ENCODE data around the gene IPMK. TPM values are rescaled to one million over a fixed set of nuclear protein-coding genes. Genes with fewer than 3 reads are reported as not detected.
A peak's percentile ranks its signal among the peaks of the same experiment; 100 is the strongest.
"Not testable (repeated sequence)": the region's sequence is repeated elsewhere in the genome, so short reads cannot be mapped to it uniquely, and the experiment has no call there.

IPMK gene
- total RNA-seq, 2 experiments from 2014 or later: 10.1 to 10.3 TPM

DNA sequence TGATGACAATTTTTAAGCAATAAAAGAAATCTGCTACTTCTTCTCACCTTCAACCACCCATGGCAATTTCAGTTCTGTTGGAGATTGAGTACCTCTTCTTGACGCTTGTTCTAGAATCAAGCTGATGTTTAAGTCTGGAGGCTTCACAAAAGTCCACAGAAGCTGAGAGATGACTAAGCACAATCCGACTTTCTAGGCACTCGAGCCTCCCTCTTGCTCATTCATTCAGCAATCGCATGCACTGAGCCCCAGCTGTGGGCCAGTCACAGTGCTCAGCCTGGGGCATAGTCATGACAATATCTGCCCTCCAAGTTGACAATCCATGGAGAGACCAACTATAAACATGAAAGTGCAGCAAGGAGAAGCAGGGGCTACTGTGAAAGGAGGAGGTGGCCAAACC lies 103.2 kb downstream of the IPMK start:
- H3K27ac Mint-ChIP-seq: no peak overlapping the region
- no peak overlapping the region for H3K4me3 Mint-ChIP-seq
- no peaks in the 10 kb centered on the region for H3K4me1 Mint-ChIP-seq
- no peak for DNase-seq
- peaks cover 19% of the 10 kb centered on the region for H3K27me3 Mint-ChIP-seq
- no peaks in the 10 kb centered on the region for H3K9me3 Mint-ChIP-seq
- no peaks in the 10 kb centered on the region for H3K36me3 Mint-ChIP-seq

DNA sequence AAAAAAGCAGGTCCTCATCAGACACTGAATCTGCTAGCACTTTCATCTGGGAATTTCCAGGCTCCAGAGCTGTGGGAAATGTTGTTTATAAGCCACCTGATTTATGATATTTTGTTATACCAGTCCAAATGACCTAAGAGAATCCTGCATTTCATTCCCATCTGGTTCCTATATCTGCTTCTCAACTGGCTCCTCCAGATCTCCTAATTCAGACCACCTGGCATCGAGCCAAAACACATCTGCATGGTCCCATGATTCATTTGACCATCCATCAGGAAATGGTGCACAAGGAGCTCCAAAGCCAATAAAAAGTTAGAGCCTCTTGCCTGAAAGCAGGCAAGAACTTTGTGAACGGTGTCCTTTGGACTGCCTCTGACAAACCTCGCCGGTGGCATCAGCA lies 108.9 kb downstream of the IPMK start:
- Mint-ChIP-seq H3K9me3 (no peaks in the 10 kb centered on the region), H3K4me1 (peaks cover 2% of the 10 kb centered on the region), H3K27me3 (peaks cover 32% of the 10 kb centered on the region), H3K4me3 (no peak overlapping the region), H3K27ac (no peak overlapping the region), H3K36me3 (no peaks in the 10 kb centered on the region)
- DNase-seq: no peak

DNA sequence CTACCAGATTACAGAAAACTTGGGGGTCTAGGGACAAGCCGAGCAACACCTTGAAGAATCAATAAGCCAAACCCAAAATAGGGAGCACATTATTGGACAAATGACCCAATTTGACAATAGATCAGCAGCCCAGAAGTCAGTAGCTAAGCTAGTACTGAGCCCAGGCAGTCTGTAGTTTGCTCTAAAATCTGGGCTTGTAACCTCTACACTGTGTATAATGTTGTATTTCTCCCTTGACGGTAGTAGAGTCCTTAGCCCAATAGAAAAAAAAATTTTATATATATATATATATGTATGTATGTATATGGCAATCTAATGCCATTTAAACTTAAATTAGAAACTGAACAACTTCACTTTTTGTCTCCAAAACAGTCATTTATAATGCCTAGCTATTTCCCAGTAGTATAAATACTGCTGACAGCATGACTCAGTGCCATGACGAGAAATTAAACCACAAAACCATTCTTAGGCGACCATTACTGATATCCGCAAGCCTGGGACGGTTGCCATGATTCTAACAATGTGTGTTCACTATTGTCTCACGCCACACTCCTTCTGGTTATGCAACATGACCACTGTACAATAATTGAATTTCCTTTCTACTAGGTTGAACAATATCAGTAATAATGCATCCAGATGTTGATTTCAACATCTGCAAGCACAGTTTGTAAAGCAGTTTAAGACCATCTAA lies 110.5 kb downstream of the IPMK start:
- no peaks in the 10 kb centered on the region for H3K9me3 Mint-ChIP-seq
- no peak overlapping the region for H3K4me3 Mint-ChIP-seq
- peaks cover 2% of the 10 kb centered on the region for H3K4me1 Mint-ChIP-seq
- H3K27me3 Mint-ChIP-seq: peaks cover 41% of the 10 kb centered on the region
- no peak for DNase-seq
- H3K36me3 Mint-ChIP-seq: no peaks in the 10 kb centered on the region
- no peak overlapping the region for H3K27ac Mint-ChIP-seq

DNA sequence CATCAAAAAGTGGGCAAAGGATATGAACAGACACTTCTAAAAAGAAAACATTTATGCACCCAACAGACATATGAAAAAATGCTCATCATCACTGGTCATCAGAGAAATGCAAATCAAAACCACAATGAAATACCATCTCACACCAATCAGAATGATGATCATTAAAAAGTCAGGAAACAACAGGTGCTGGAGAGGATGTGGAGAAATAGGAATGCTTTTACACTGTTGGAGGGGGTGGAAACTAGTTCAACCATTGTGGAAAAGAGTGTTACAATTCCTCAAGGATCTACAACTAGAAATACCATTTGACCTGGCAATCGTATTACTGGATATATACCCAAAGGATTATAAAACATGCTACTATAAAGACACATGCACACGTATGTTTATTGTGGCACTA lies 111.8 kb downstream of the IPMK start:
- not testable (repeated sequence) for DNase-seq, H3K4me1 Mint-ChIP-seq, H3K36me3 Mint-ChIP-seq, H3K27ac Mint-ChIP-seq, H3K9me3 Mint-ChIP-seq, H3K4me3 Mint-ChIP-seq
- H3K27me3 Mint-ChIP-seq: peaks cover 41% of the 10 kb centered on the region

DNA sequence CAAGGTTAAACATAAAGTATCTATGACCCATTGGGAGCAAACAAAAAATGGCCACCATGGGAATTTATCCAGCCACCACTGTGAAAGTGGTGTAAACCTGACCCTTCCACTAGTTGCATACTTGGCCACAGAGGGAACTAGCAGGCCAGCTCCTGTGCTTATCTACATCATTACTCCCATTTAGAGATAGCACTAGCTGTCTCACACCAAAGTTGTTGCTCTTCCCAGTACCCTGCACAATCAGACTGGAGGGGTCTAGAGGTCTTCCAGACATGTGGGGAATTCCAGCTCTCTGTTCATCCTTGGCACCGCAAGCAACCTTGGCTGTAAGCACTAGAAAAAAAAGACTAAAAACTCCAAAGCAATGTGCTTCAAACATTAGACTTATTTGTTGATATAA lies 113.9 kb downstream of the IPMK start:
- H3K27ac Mint-ChIP-seq: no peak overlapping the region
- peaks cover 39% of the 10 kb centered on the region for H3K27me3 Mint-ChIP-seq
- H3K9me3 Mint-ChIP-seq: no peaks in the 10 kb centered on the region
- H3K4me1 Mint-ChIP-seq: peaks cover 2% of the 10 kb centered on the region
- no peaks in the 10 kb centered on the region for H3K36me3 Mint-ChIP-seq
- no peak for DNase-seq
- no peak overlapping the region for H3K4me3 Mint-ChIP-seq

DNA sequence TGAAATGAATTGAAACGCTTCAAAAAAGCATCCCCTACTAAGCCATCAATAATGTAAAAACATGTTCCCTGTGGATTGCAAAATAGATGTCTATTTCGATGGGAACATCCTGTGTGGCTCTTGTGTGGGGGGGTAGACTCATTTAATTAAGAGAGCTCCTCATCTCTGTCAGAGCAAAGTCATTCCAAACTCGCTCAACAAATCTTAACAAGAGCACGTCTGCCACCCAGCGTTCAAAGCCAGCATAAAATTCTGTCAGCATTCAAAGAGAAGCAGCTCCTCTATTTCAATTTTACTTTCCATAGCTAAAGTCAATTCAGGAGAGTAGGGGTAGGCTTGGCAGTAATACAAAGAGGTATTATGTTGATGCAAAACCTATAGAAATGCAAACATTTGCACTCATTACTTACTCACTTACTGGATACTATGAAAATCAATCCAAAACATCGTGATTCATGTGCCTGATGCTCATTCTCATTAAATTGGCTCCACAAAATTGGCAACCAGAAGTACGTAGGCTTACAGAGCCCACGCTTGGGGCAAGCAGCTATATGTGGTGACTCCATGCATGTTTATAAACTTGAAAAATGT lies 114.9 kb downstream of the IPMK start:
- Mint-ChIP-seq H3K4me3 (no peak overlapping the region), H3K36me3 (no peaks in the 10 kb centered on the region), H3K9me3 (no peaks in the 10 kb centered on the region)

DNA sequence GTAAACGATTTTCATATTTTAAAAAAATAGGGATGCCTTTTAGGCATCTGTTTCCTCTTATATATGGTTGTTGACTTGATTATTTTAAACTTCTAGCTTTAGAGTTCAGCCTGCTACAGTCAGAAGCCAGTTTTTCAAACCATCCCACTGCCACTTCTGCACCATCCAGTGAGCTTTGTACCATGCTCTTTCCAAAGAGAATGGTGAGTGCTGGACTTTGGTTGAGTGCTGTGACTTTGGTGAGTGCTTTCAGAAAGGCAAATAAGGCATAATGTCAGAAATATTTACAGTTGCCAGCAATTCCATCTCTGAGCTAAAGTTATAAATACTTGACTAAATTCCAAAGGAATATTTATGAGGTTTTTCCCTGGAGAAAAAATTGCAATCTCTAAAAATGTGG lies 117.4 kb downstream of the IPMK start:
- DNase-seq: no peak
- H3K9me3 Mint-ChIP-seq: no peaks in the 10 kb centered on the region
- H3K36me3 Mint-ChIP-seq: no peaks in the 10 kb centered on the region
- no peak overlapping the region for H3K4me3 Mint-ChIP-seq
- H3K4me1 Mint-ChIP-seq: no peaks in the 10 kb centered on the region
- peaks cover 27% of the 10 kb centered on the region for H3K27me3 Mint-ChIP-seq
- H3K27ac Mint-ChIP-seq: no peak overlapping the region

More for the DNA sequence above, 114.9 kb downstream of the IPMK start:
- peak; percentile 24 for DNase-seq
- Mint-ChIP-seq H3K4me1 (peaks cover 2% of the 10 kb centered on the region), H3K27ac (no peak overlapping the region), H3K27me3 (peaks cover 33% of the 10 kb centered on the region)

DNA sequence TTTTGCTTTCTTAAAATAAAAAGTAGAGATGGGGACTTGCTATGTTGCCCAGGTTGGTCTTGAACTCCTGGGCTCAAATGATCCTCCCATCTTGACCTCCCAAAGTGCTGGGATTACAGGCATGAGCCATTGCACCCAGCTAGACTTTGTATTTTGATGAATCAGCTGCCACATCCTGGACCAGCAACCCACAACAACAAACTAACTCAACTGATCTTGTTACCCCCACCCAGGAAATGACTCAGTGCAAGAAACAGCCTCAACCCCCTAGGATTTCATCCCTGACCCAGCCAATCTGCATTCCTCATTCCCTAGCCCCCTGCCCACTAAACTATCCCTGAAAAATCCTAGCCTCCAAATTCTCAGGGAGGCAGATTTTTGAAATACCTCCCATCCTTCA lies 123.8 kb downstream of the IPMK start:
- no peak overlapping the region for H3K27ac Mint-ChIP-seq
- DNase-seq: no peak

More for the DNA sequence above, 123.8 kb downstream of the IPMK start:
- Mint-ChIP-seq H3K4me3 (no peak overlapping the region), H3K36me3 (no peaks in the 10 kb centered on the region), H3K4me1 (peaks cover 4% of the 10 kb centered on the region), H3K27me3 (peaks cover 9% of the 10 kb centered on the region), H3K9me3 (no peaks in the 10 kb centered on the region)

Other genes starting within 250 kb of the IPMK start
- gene CISD1, start 1.3 kb upstream of the IPMK start, total RNA-seq: 10 to 100 TPM; 65.0 to 65.4 TPM
- gene UBE2D1, start 67.1 kb upstream of the IPMK start, total RNA-seq: 10 to 100 TPM; 14.7 to 14.8 TPM
- 100 to 1,000 TPM; 153 to 159 TPM for gene TFAM, start 117.5 kb upstream of the IPMK start, total RNA-seq
- under 1 TPM in 1 of 2 experiments, not detected in 1; 0.04 TPM for gene BICC1, start 245.0 kb upstream of the IPMK start, total RNA-seq